Ramos (cell line): ENCODE measurements around the gene RBMXL2.

Source experiments
- in situ Hi-C: fragments of 300-500 bp; cut with MboI; formaldehyde crosslinking; loops from one replicate; pipeline ENCODE4 v1.14.3; 2022; ENCODE audit warnings: low sequenced_read_pairs; ENCODE audit not compliant: unreplicated experiment

The RBMXL2 gene

GRCh38 chr11:7088921-7089320, at the start of gene RBMXL2:
Gene RBMXL2 (plus strand): TSS chr11:7088998. CDS start chr11:7089121, 123 bp downstream.
- in situ Hi-C loops = no loop called here

- in situ Hi-C loops = no loop called here
Measured at GRCh38 chr11:7046474-7047175, 42.2 kb upstream of the RBMXL2 start.

- in situ Hi-C loops = no loop called here
Measured at GRCh38 chr11:7050191-7050590, 38.6 kb upstream of the RBMXL2 start.

GRCh38 chr11:7056828-7057513, 31.8 kb upstream of the RBMXL2 start:
- in situ Hi-C loops = no loop called here

- in situ Hi-C loops = no loop called here
Measured at GRCh38 chr11:7057641-7058040, 31.2 kb upstream of the RBMXL2 start.

- in situ Hi-C loops = no loop called here
Measured at GRCh38 chr11:7060868-7061267, 27.9 kb upstream of the RBMXL2 start.

- in situ Hi-C loops = no loop called here
Measured at GRCh38 chr11:7062534-7062933, 26.3 kb upstream of the RBMXL2 start.

- in situ Hi-C loops = no loop called here
Measured at GRCh38 chr11:7072401-7073028, 16.3 kb upstream of the RBMXL2 start.

- in situ Hi-C loops = no loop called here
Measured at GRCh38 chr11:7077101-7077500, 11.7 kb upstream of the RBMXL2 start.

- in situ Hi-C loops = no loop called here
Measured at GRCh38 chr11:7079545-7080135, 9.2 kb upstream of the RBMXL2 start.

GRCh38 chr11:7080900-7081299, 7.9 kb upstream of the RBMXL2 start:
- in situ Hi-C loops = no loop called here

GRCh38 chr11:7081441-7081840, 7.4 kb upstream of the RBMXL2 start:
- in situ Hi-C loops = no loop called here

- in situ Hi-C loops = loop anchor here (10.0 kb wide), 1 partner anchor 605 kb away; no protein-coding TSS in a partner anchor
Measured at GRCh38 chr11:7089328-7090251, 792 bp downstream of the RBMXL2 start.

- in situ Hi-C loops = loop anchor here (10.0 kb wide), 1 partner anchor 596 kb away; no protein-coding TSS in a partner anchor
Measured at GRCh38 chr11:7098235-7098832, 9.5 kb downstream of the RBMXL2 start.

- in situ Hi-C loops = no loop called here
Measured at GRCh38 chr11:7115780-7116179, 27.0 kb downstream of the RBMXL2 start.

GRCh38 chr11:7116370-7116769, 27.6 kb downstream of the RBMXL2 start:
- in situ Hi-C loops = no loop called here

- in situ Hi-C loops = no loop called here
Measured at GRCh38 chr11:7138051-7138450, 49.3 kb downstream of the RBMXL2 start.
